Heart right ventricle (tissue), 16 donors: ENCODE results near the gene RPTN. TPM values are rescaled to one million over a fixed set of nuclear protein-coding genes. Genes with fewer than 3 reads are reported as not detected.
A peak's percentile ranks its signal among the peaks of the same experiment; 100 is the strongest.

Source experiments
- ATAC-seq, 8 donors: fragments of 200-7000 bp; cut with Tn5 transposase; one replicate each; pipeline ENCODE4 v1.9.1; 2020; ENCODE audit warnings: mild to moderate bottlenecking in 8 of 8, moderate library complexity in 8 of 8, moderate number of reproducible peaks in 1 of 8
- DNase-seq, 2 donors: peaks; one replicate each; pipeline ENCODE4 v3.0.0-alpha.2; 2020
- H3K27ac ChIP-seq, 10 donors: fragments of 200-600 bp; sonication (generic) in 2 of 10; one replicate each; pipeline versions ENCODE4 v1.5.0 to v1.8.0; 2020 to 2022; ENCODE audit warnings: mild to moderate bottlenecking in 3 of 10
- H3K27me3 ChIP-seq, 7 donors: fragments of 200-600 bp; one replicate each; pipeline ENCODE4 v1.8.0; 2021 to 2022; ENCODE audit warnings: mild to moderate bottlenecking in 2 of 7
- H3K36me3 ChIP-seq, 9 donors: fragments of 200-600 bp; sonication (generic) in 1 of 9; one replicate each; pipeline versions ENCODE4 v1.5.0 to v1.8.0; 2020 to 2022; ENCODE audit warnings: mild to moderate bottlenecking in 2 of 9
- H3K4me1 ChIP-seq, 9 donors: fragments of 200-600 bp; sonication (generic) in 1 of 9; one replicate each; pipeline versions ENCODE4 v1.5.0 to v1.8.0; 2020 to 2022; ENCODE audit warnings: mild to moderate bottlenecking in 4 of 9
- H3K4me3 ChIP-seq, 10 donors: fragments of 200-600 bp; sonication (generic) in 2 of 10; one replicate each; pipeline versions ENCODE4 v1.5.0 to v1.8.0; 2020 to 2022; ENCODE audit warnings: mild to moderate bottlenecking in 7 of 10, moderate library complexity in 2 of 10
- H3K9me3 ChIP-seq, 11 donors: fragments of 200-600 bp in 10 of 11; sonication (generic) in 2 of 11; one replicate each; pipeline versions ENCODE4 v1.5.0 to v1.8.0; 2013 to 2022; ENCODE audit warnings: mild to moderate bottlenecking in 2 of 11, control low read depth in 1 of 11, moderate library complexity in 1 of 11
- CTCF ChIP-seq, 9 donors: fragments of 200-600 bp; sonication (generic) in 2 of 9; IDR thresholded peaks; one replicate each; pipeline versions ENCODE4 v1.5.0 to v1.8.0; 2021 to 2022; ENCODE audit warnings: antibody characterized with exemption in 9 of 9, mild to moderate bottlenecking in 5 of 9, moderate library complexity in 1 of 9
- WGBS, 2 donors: extraction: QIAGEN DNeasy Blood & Tissue Kit; methylation state at CpG; one replicate each; pipeline ENCODE4 v1.1.7; 2013; ENCODE audit warnings: inconsistent platforms in 1 of 2; 5-methylcytosine and 5-hydroxymethylcytosine counted together
- intact Hi-C, 10 donors: fragments of 100-400 bp; cut with DNase I; formaldehyde crosslinking; loops; one replicate each; pipeline versions ENCODE4 v1.11.1 to v1.14.2; 2022
- polyA plus RNA-seq, 2 donors: library from polyadenylated mRNA; stranded (reverse); fragments of 200-250 nt; gene quantifications; one replicate each; pipeline ENCODE4 v1.2.3, GENCODE V29; 2013
- total RNA-seq, 10 donors: library from RNA; stranded (reverse); fragmentation: NEBNext Ultra II Directional in 3 of 10; extraction: Animal tissue kit (Norgen Biotek cat#: 25700) in 3 of 10; gene quantifications; one replicate each; pipeline versions ENCODE4 v1.2.1 to v1.2.4, GENCODE V29; 2021 to 2023
- donor health status: Arrhythmogenic right ventricular cardiomyopathy.
- donor health status: ischemic (EF 13 %, LVEDD 7.1; RV severe dilation, severe dysfunction).
- donor health status: healthy with polysubstance abuse.
- donor health status: DM: no; HTN: yes; CAD: no.
- donor health status: DM: no; HTN: no; CAD: no.
- donor health status: ischemic (EF 25% LVEDD 6.9; RV normal size, moderate dysfunction).
- donor health status: ischemic (EF 25% LVEDD 5.7; RV mildly dilated, moderate dysfunction).
- donor health status: healthy.
- donor health status: DM: yes; HTN: yes; CAD: no.
- donor health status: Ischemic cardiomyopathy.
- donor health status: ischemic (EF 35%, LVEDD 5.7; RV mildly dilated, moderate dysfunction).
- donor health status: nonischemic (EF 11% LVEDD 7.7; RV severe dilation, severe dysfunction).
- donor health status: DM: yes; HTN: yes; CAD: no.
- donor health status: PGD.
- donor health status: ischemic (EF 29% LVEDD 5.4; RV normal size, mild dysfunction).
- donor health status: nonischemic (EF 23%, LVEDD 6.1; RV moderate dilation, normal function).

The RPTN gene
- total and polyA plus RNA-seq, 12 donors = not detected

- peaks cover 0 to 28% (median 1%) of the 10 kb centered on the region in 7 donors for H3K27me3 ChIP-seq
- no peaks in the 10 kb centered on the region for H3K36me3 ChIP-seq
- peaks cover 0 to 15% (median 0%) of the 10 kb centered on the region in 9 donors for H3K4me1 ChIP-seq
- peak overlapping the region in 9 of 10 donors; percentile 16 to 73 (median 66) for H3K27ac ChIP-seq
- DNase-seq (peak; percentile 65 to 77), ATAC-seq (peak in 7 of 8 donors; percentile 70 to 86 (median 81))
- WGBS, 2 donors = 1 to 12% methylated on average over 62 of the region's 62 CpGs
- no peaks in the 10 kb centered on the region for H3K9me3 ChIP-seq
- TF ChIP-seq CTCF (IDR thresholded peaks at IDR 0.05) = peak; percentile 63 to 92 (median 79)
- H3K4me3 ChIP-seq = peak overlapping the region; percentile 30 to 69 (median 60)
- intact Hi-C loops = loop anchor here in 9 of 10 donors (1.0 to 10.0 kb wide), 9 partner anchors 47 to 270 kb away; no protein-coding TSS in a partner anchor
These were observed 29.9 kb upstream of the RPTN start for GRCh38 chr1:152188673-152189591.

GRCh38 chr1:152186556-152187285, 27.7 kb upstream of the RPTN start:
- Histone ChIP-seq H3K4me3 (no peak overlapping the region), H3K9me3 (no peaks in the 10 kb centered on the region), H3K4me1 (peaks cover 0 to 24% (median 4%) of the 10 kb centered on the region in 9 donors), H3K36me3 (no peaks in the 10 kb centered on the region), H3K27me3 (peaks cover 0 to 28% (median 4%) of the 10 kb centered on the region in 7 donors), H3K27ac (no peak overlapping the region)
- ATAC-seq = no peak
- intact Hi-C loops = loop anchor here in 7 of 10 donors (5.0 to 10.0 kb wide), 5 partner anchors 44 to 271 kb away; no protein-coding TSS in a partner anchor
- DNase-seq = no peak
- TF ChIP-seq CTCF (IDR thresholded peaks at IDR 0.05) = no peak
- WGBS, 2 donors = 83% methylated on average over 5 of the region's 5 CpGs

GRCh38 chr1:152185544-152186391, 26.7 kb upstream of the RPTN start:
- H3K4me3 ChIP-seq = no peak overlapping the region
- peak in 1 of 2 donors; percentile 28 for DNase-seq
- peaks cover 0 to 24% (median 4%) of the 10 kb centered on the region in 9 donors for H3K4me1 ChIP-seq
- peak; percentile 51 to 87 (median 76) for TF ChIP-seq CTCF (IDR thresholded peaks at IDR 0.05)
- no peaks in the 10 kb centered on the region for H3K36me3 ChIP-seq
- H3K27me3 ChIP-seq = peaks cover 0 to 28% (median 4%) of the 10 kb centered on the region in 7 donors
- no peak overlapping the region for H3K27ac ChIP-seq
- intact Hi-C loops = loop anchor here (1.0 to 10.0 kb wide), 9 partner anchors 43 to 272 kb away; no protein-coding TSS in a partner anchor
- no peaks in the 10 kb centered on the region for H3K9me3 ChIP-seq
- WGBS, 2 donors = 32 to 35% methylated on average over 8 of the region's 8 CpGs
- ATAC-seq = peak in 6 of 8 donors; percentile 43 to 68 (median 64)
